Panc1 (cell line): Measurements from ENCODE around the gene IP6K2. TPM values are rescaled to one million over a fixed set of nuclear protein-coding genes. Genes with fewer than 3 reads are reported as not detected.

Source experiments
- ATAC-seq: fragments of 200-7000 bp; cut with Tn5 transposase; 2 replicates; pipeline ENCODE4 v1.9.1; 2020; ENCODE audit warnings: mild to moderate bottlenecking, moderate library complexity
- BruUV-seq: library from RNA; stranded (reverse); fragments of 400-500 nt; replicated peaks from 2 replicates; lab custom pipeline; 2021; lab: Mats Ljungman, UMichigan
- CTCF ChIA-PET: fragments of 300-600 bp; sonication (Branson Sonifier 250); formaldehyde crosslinking; loops from one replicate; lab custom pipeline; 2022; ENCODE audit warnings: antibody characterized with exemption; lab: Charles Lee
- POLR2A ChIA-PET: fragments of 300-600 bp; sonication (Branson Sonifier 250); formaldehyde crosslinking; loops from one replicate; lab custom pipeline; 2022; ENCODE audit warnings: antibody characterized with exemption; lab: Charles Lee
- DNase-seq: peaks from one replicate; pipeline ENCODE4 v3.0.0-alpha.2; 2010; ENCODE audit warnings: low read depth, low spot score
- H3K27ac ChIP-seq: 2 replicates; pipeline ENCODE4 v1.5.1; 2011; ENCODE audit warnings: mild to moderate bottlenecking, low read length, inconsistent platforms
- H3K27me3 ChIP-seq: fragments of 200-500 bp; sonication (Bioruptor generic); 2 replicates; pipeline ENCODE4 v1.6.0; 2014; ENCODE audit warnings: low read length, inconsistent platforms; ENCODE audit not compliant: control insufficient read depth, insufficient read depth
- H3K36me3 ChIP-seq: fragments of 200-500 bp; sonication (Bioruptor generic); 2 replicates; pipeline ENCODE4 v1.5.1; 2014; ENCODE audit warnings: inconsistent platforms, mild to moderate bottlenecking, low read length, moderate library complexity; ENCODE audit not compliant: control insufficient read depth, insufficient read depth
- H3K4me1 ChIP-seq: 2 replicates; pipeline ENCODE4 v1.5.1; 2011; ENCODE audit warnings: inconsistent platforms, mild to moderate bottlenecking, low read length, moderate library complexity; ENCODE audit not compliant: control insufficient read depth, insufficient read depth
- H3K4me3 ChIP-seq, 2 experiments: 2 replicates each; pipeline ENCODE4 v1.5.1; 2011 to 2012; ENCODE audit warnings: low read depth in 2 of 2, low read length in 2 of 2, mild to moderate bottlenecking in 2 of 2, inconsistent platforms in 1 of 2, moderate library complexity in 1 of 2
- H3K9me3 ChIP-seq: fragments of 200-500 bp; sonication (Bioruptor generic); 2 replicates; pipeline ENCODE4 v1.5.1; 2014; ENCODE audit warnings: low read depth, mild to moderate bottlenecking, inconsistent platforms, low read length, moderate library complexity; ENCODE audit not compliant: control insufficient read depth, insufficient read depth
- POLR2AphosphoS5 ChIP-seq: IDR thresholded peaks from 2 replicates; pipeline ENCODE4 v1.6.1; 2012; ENCODE audit warnings: mild to moderate bottlenecking, low read depth, low read length, moderate library complexity
- REST ChIP-seq, 2 experiments: IDR thresholded peaks; 2 replicates each; pipeline ENCODE4 v1.6.1; 2011 to 2012; ENCODE audit warnings: low read depth in 2 of 2, control low read depth in 1 of 2, low read length in 1 of 2, mild to moderate bottlenecking in 1 of 2, moderate library complexity in 1 of 2; ENCODE audit not compliant: insufficient read depth in 1 of 2
- SIN3A ChIP-seq: IDR thresholded peaks from 2 replicates; pipeline ENCODE4 v1.6.1; 2012; ENCODE audit warnings: low read depth, mild to moderate bottlenecking, low read length, moderate library complexity, borderline replicate concordance; ENCODE audit not compliant: insufficient read depth
- TCF7L2 ChIP-seq: IDR thresholded peaks from 2 replicates; pipeline ENCODE4 v1.6.1; 2011; ENCODE audit warnings: mild to moderate bottlenecking, low read depth, low read length, inconsistent platforms
- in situ Hi-C: cut with HindIII; loops from 2 replicates; pipeline ENCODE4 v1.10.0; 2016; ENCODE audit warnings: low sequenced_read_pairs, low pct_unique_long_range_greater_than_20kb
- intact Hi-C: fragments of 100-400 bp; cut with micrococcal nuclease; formaldehyde crosslinking; loops from one replicate; pipeline ENCODE4 v1.10.0; 2022; ENCODE audit not compliant: unreplicated experiment
- total RNA-seq: library from RNA; stranded (reverse); gene quantifications from one replicate; pipeline ENCODE4 v1.2.1, GENCODE V29; 2021; ENCODE audit not compliant: unreplicated experiment
- TF ChIP-seq, protein P1 (sequence below): fragments of 450-650 bp; IDR thresholded peaks from 2 replicates; pipeline ENCODE4 v1.5.1; 2017; ENCODE audit warnings: mild to moderate bottlenecking

The IP6K2 gene
- total RNA-seq, 1 experiment from 2014 or later = 50.2 TPM

GRCh38 chr3:48747706-48748105, 30.7 kb upstream of the IP6K2 start:
- Histone ChIP-seq H3K4me3 (no peak overlapping the region), H3K27me3 (no peaks in the 10 kb centered on the region), H3K4me1 (no peaks in the 10 kb centered on the region), H3K9me3 (no peaks in the 10 kb centered on the region), H3K36me3 (no peaks in the 10 kb centered on the region; the same call in 1 of the 2 replicates), H3K27ac (no peak overlapping the region)
- DNase-seq (no peak), ATAC-seq (no peak)
- TF ChIP-seq POLR2AphosphoS5 (no peak), TCF7L2 (no peak), REST (IDR thresholded peaks at IDR 0.05; ENCODE audit: insufficient read depth in 1 of 2, low read depth in 2 of 2, low read length in 1 of 2) (no peak), SIN3A (no peak)
- TF ChIP-seq, protein P1, sequence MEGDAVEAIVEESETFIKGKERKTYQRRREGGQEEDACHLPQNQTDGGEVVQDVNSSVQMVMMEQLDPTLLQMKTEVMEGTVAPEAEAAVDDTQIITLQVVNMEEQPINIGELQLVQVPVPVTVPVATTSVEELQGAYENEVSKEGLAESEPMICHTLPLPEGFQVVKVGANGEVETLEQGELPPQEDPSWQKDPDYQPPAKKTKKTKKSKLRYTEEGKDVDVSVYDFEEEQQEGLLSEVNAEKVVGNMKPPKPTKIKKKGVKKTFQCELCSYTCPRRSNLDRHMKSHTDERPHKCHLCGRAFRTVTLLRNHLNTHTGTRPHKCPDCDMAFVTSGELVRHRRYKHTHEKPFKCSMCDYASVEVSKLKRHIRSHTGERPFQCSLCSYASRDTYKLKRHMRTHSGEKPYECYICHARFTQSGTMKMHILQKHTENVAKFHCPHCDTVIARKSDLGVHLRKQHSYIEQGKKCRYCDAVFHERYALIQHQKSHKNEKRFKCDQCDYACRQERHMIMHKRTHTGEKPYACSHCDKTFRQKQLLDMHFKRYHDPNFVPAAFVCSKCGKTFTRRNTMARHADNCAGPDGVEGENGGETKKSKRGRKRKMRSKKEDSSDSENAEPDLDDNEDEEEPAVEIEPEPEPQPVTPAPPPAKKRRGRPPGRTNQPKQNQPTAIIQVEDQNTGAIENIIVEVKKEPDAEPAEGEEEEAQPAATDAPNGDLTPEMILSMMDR = no peak
- BruUV-seq = no TSS peak
- in situ Hi-C loops = no loop called here
- ChIA-PET CTCF (no interaction called here), POLR2A (interaction anchor here (0.6 kb wide), 1 partner anchor 38 kb away, joined by 3 read pairs; no protein-coding TSS in a partner anchor)
- intact Hi-C loops = no loop called here

- ATAC-seq (no peak), DNase-seq (no peak)
- Histone ChIP-seq H3K27ac (no peak overlapping the region), H3K27me3 (no peaks in the 10 kb centered on the region), H3K4me1 (no peaks in the 10 kb centered on the region), H3K4me3 (no peak overlapping the region), H3K36me3 (no peaks in the 10 kb centered on the region; the same call in 1 of the 2 replicates), H3K9me3 (no peaks in the 10 kb centered on the region)
- in situ Hi-C loops (no loop called here), intact Hi-C loops (no loop called here)
- no peak for TF ChIP-seq TCF7L2
- no peak for TF ChIP-seq SIN3A
- TF ChIP-seq POLR2AphosphoS5 = no peak
- TF ChIP-seq REST (IDR thresholded peaks at IDR 0.05; ENCODE audit: insufficient read depth in 1 of 2, low read depth in 2 of 2, low read length in 1 of 2) = no peak
- TF ChIP-seq, protein P1 = no peak
- ChIA-PET POLR2A (no interaction called here), CTCF (no interaction called here)
- BruUV-seq = no TSS peak
Measured at GRCh38 chr3:48747015-48747615, 30.1 kb upstream of the IP6K2 start.
